GM12878 (cell line): Measurements from ENCODE around the gene SOX6. TPM values are rescaled to one million over a fixed set of nuclear protein-coding genes. Genes with fewer than 3 reads are reported as not detected.

Experiments
- ATAC-seq: fragments of 200-7000 bp; cut with Tn5 transposase; 3 replicates; pipeline ENCODE4 v1.9.1; 2020; ENCODE audit warnings: mild to moderate bottlenecking, moderate library complexity
- BruUV-seq: library from RNA; stranded (reverse); fragments of 400-500 nt; replicated peaks from 2 replicates; lab custom pipeline; 2021; lab: Mats Ljungman, UMichigan
- CTCF ChIA-PET: fragments of 300-600 bp; sonication (Branson Sonifier 250); formaldehyde crosslinking; extraction: SDS; loops from one replicate; lab custom pipeline; 2021; ENCODE audit warnings: inconsistent platforms; lab: Yijun Ruan, JAX
- POLR2A ChIA-PET: fragments of 350-600 bp; formaldehyde crosslinking; extraction: SDS; loops from one replicate; lab custom pipeline; 2021; ENCODE audit warnings: inconsistent platforms; lab: Charles Lee
- RAD21 ChIA-PET: fragments of 300-600 bp; sonication (Branson Sonifier 250); formaldehyde crosslinking; loops from one replicate; lab custom pipeline; 2023; ENCODE audit warnings: antibody characterized with exemption; ENCODE audit not compliant: unreplicated experiment; lab: Charles Lee
- SMC1A ChIA-PET: fragments of 300-600 bp; sonication (Branson Sonifier 250); formaldehyde crosslinking; loops from one replicate; lab custom pipeline; 2023; ENCODE audit not compliant: unreplicated experiment, uncharacterized antibody; lab: Charles Lee
- DNase-seq: peaks from one replicate; pipeline ENCODE4 v3.0.0-alpha.2; 2011; ENCODE audit warnings: low read depth, low spot score
- FAIRE-seq: peaks from 3 replicates; lab custom pipeline; 2011; peaks lifted over from hg19 to GRCh38; lab: Jason Lieb, UNC
- H2AFZ ChIP-seq: 2 replicates; pipeline ENCODE4 v1.6.0; 2011; ENCODE audit warnings: low read depth, low read length, control low read depth; ENCODE audit not compliant: control insufficient read depth
- H3K27ac ChIP-seq: 2 replicates; pipeline ENCODE4 v1.5.1; 2011; ENCODE audit warnings: control low read depth; ENCODE audit not compliant: control insufficient read depth, insufficient read depth
- H3K27me3 ChIP-seq, 2 experiments: replicated peaks in 1 of 2; 2 replicates each; pipeline versions ENCODE4 v1.6.0 to v1.6.1; 2011; ENCODE audit warnings: low read length in 1 of 2; ENCODE audit not compliant: control insufficient read depth in 2 of 2, insufficient read depth in 2 of 2
- H3K36me3 ChIP-seq, 2 experiments: 2 replicates each; pipeline ENCODE4 v1.5.1; 2011; ENCODE audit warnings: low read length in 1 of 2; ENCODE audit not compliant: control insufficient read depth in 2 of 2, insufficient read depth in 2 of 2
- H3K4me1 ChIP-seq: 2 replicates; pipeline ENCODE4 v1.6.1; 2011; ENCODE audit warnings: mild to moderate bottlenecking, low read length, moderate library complexity, mixed read lengths; ENCODE audit not compliant: control insufficient read depth, insufficient read depth
- H3K4me2 ChIP-seq: 2 replicates; pipeline ENCODE4 v1.6.0; 2011; ENCODE audit warnings: control low read depth; ENCODE audit not compliant: control insufficient read depth, insufficient read depth
- H3K4me3 ChIP-seq: fragments of 200-600 bp; sonication (generic); 2 replicates; pipeline ENCODE4 v1.5.1; 2016
- H3K79me2 ChIP-seq: 2 replicates; pipeline ENCODE4 v1.6.0; 2011; ENCODE audit warnings: low read length; ENCODE audit not compliant: control insufficient read depth, insufficient read depth
- H3K9ac ChIP-seq: 2 replicates; pipeline ENCODE4 v1.8.0; 2011; ENCODE audit warnings: low read length, control low read depth, mixed read lengths; ENCODE audit not compliant: control insufficient read depth, insufficient read depth
- H3K9me3 ChIP-seq: replicated peaks from 3 replicates; pipeline ENCODE4 v1.5.1; 2011; ENCODE audit warnings: mild to moderate bottlenecking, low read length; ENCODE audit not compliant: control insufficient read depth, insufficient read depth
- H4K20me1 ChIP-seq: 2 replicates; pipeline ENCODE4 v1.6.0; 2011; ENCODE audit not compliant: control insufficient read depth, insufficient read depth
- ATF3 ChIP-seq: IDR thresholded peaks from 2 replicates; pipeline ENCODE4 v1.6.1; 2011; ENCODE audit warnings: low read depth, mild to moderate bottlenecking, low read length, moderate library complexity, borderline replicate concordance; ENCODE audit errors: extremely low read depth
- KAT2A ChIP-seq: conservative IDR thresholded peaks from 2 replicates; pipeline ENCODE4 v1.6.1; 2011; ENCODE audit warnings: low read depth, low read length; ENCODE audit not compliant: control insufficient read depth
- POU2F2 ChIP-seq: IDR thresholded peaks from 3 replicates; pipeline ENCODE4 v1.6.1; 2011; ENCODE audit warnings: low read depth, mild to moderate bottlenecking, low read length, borderline replicate concordance
- WGBS: methylation state at CpG from one replicate; pipeline ENCODE4 v1.1.6; 2016; ENCODE audit warnings: low lambda C conversion rate; ENCODE audit not compliant: insufficient replicate concordance, insufficient coverage; ENCODE audit errors: missing lambda C conversion rate; 5-methylcytosine and 5-hydroxymethylcytosine counted together
- in situ Hi-C: fragments of 300-500 bp; cut with MboI; formaldehyde crosslinking; loops from 9 replicates; pipeline ENCODE4 v1.14.3; 2018; ENCODE audit warnings: mixed read lengths
- intact Hi-C: fragments of 100-400 bp; cut with micrococcal nuclease; formaldehyde crosslinking; loops from one replicate; pipeline ENCODE4 v1.14.2; 2022; ENCODE audit not compliant: unreplicated experiment
- polyA plus RNA-seq, 11 experiments: library from polyadenylated mRNA; depleted of rRNA in 4 of 11; unstranded in 6 of 11; stranded (reverse) in 5 of 11; fragments of >200 nt; fragmentation: Nextera tagmentation in 4 of 11; fragmentation: Illumina TruSeq in 1 of 11; extraction: Ambion mirVana in 4 of 11; extraction: Trizol in 1 of 11; gene quantifications; 1 replicate in 1 of 11; 2 replicates in 10 of 11; pipeline versions ENCODE4 v1.2.1 to v1.2.3, GENCODE V29; 2011 to 2016; ENCODE audit warnings: inconsistent platforms in 2 of 11, missing spikeins in 2 of 11, low read depth in 1 of 11
- total RNA-seq, 4 experiments: library from RNA; depleted of rRNA in 3 of 4; stranded (reverse); fragments of >200 nt in 3 of 4; fragmentation: Illumina TruSeq in 1 of 4; extraction: Trizol in 1 of 4; gene quantifications; 2 replicates each; pipeline versions ENCODE4 v1.2.1 to v1.2.3, GENCODE V29; 2013 to 2021
- TF ChIP-seq, protein P1 (sequence below): IDR thresholded peaks from 2 replicates; pipeline ENCODE4 v1.6.1; 2012; ENCODE audit warnings: low read depth, low read length, improper control_type of control experiment
- TF ChIP-seq, protein P2 (sequence below): fragments of 450-650 bp; IDR thresholded peaks from 2 replicates; pipeline ENCODE4 v1.6.1; 2017; ENCODE audit warnings: mild to moderate bottlenecking, moderate library complexity

SOX6 gene
- total and polyA plus RNA-seq, 10 of the 15 experiments (the other 5 are each of a cell fraction or from before 2014, with no cell fraction given), result 0.03 to 0.71 (median 0.29) TPM; not detected in 4

- RAD21 ChIA-PET, result no interaction called here
- Histone ChIP-seq H3K4me1 (no peaks in the 10 kb centered on the region), H3K27me3 (no peaks in the 10 kb centered on the region; a peak in 2 of 4 replicates), H3K9ac (no peak overlapping the region)
- TF ChIP-seq, protein P1, sequence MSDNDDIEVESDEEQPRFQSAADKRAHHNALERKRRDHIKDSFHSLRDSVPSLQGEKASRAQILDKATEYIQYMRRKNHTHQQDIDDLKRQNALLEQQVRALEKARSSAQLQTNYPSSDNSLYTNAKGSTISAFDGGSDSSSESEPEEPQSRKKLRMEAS, result no peak
- TF ChIP-seq, protein P2, sequence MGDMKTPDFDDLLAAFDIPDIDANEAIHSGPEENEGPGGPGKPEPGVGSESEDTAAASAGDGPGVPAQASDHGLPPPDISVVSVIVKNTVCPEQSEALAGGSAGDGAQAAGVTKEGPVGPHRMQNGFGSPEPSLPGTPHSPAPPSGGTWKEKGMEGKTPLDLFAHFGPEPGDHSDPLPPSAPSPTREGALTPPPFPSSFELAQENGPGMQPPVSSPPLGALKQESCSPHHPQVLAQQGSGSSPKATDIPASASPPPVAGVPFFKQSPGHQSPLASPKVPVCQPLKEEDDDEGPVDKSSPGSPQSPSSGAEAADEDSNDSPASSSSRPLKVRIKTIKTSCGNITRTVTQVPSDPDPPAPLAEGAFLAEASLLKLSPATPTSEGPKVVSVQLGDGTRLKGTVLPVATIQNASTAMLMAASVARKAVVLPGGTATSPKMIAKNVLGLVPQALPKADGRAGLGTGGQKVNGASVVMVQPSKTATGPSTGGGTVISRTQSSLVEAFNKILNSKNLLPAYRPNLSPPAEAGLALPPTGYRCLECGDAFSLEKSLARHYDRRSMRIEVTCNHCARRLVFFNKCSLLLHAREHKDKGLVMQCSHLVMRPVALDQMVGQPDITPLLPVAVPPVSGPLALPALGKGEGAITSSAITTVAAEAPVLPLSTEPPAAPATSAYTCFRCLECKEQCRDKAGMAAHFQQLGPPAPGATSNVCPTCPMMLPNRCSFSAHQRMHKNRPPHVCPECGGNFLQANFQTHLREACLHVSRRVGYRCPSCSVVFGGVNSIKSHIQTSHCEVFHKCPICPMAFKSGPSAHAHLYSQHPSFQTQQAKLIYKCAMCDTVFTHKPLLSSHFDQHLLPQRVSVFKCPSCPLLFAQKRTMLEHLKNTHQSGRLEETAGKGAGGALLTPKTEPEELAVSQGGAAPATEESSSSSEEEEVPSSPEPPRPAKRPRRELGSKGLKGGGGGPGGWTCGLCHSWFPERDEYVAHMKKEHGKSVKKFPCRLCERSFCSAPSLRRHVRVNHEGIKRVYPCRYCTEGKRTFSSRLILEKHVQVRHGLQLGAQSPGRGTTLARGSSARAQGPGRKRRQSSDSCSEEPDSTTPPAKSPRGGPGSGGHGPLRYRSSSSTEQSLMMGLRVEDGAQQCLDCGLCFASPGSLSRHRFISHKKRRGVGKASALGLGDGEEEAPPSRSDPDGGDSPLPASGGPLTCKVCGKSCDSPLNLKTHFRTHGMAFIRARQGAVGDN, result no peak
- TF ChIP-seq POU2F2 (no peak), KAT2A (no peak), ATF3 (no peak)
- TF ChIP-seq, all 136 proteins: peak for 0
- Histone ChIP-seq H3K4me3 (no peak overlapping the region), H3K79me2 (no peaks in the 10 kb centered on the region), H3K9me3 (no peaks in the 10 kb centered on the region), H3K27ac (no peak overlapping the region), H3K36me3 (no peaks in the 10 kb centered on the region), H2AFZ (no peak overlapping the region), H4K20me1 (no peaks in the 10 kb centered on the region), H3K4me2 (no peak overlapping the region)
- POLR2A ChIA-PET, result no interaction called here
- intact Hi-C loops (no loop called here), in situ Hi-C loops (no loop called here)
- FAIRE-seq (no peak), ATAC-seq (no peak), DNase-seq (no peak)
- CTCF ChIA-PET, result no interaction called here
- SMC1A ChIA-PET, result interaction anchor here (0.9 kb wide), 1 partner anchor 227 kb away, joined by 3 read pairs; no protein-coding TSS in a partner anchor
- BruUV-seq, result no TSS peak
- WGBS, result 3% methylated on average over 3 of the region's 3 CpGs
Observed at GRCh38 chr11:16356761-16357393, 531 bp upstream of the SOX6 start.
